Fibroblast of the aortic adventitia (primary cell): ENCODE measurements around the gene FAM24A. TPM values are rescaled to one million over a fixed set of nuclear protein-coding genes. Genes with fewer than 3 reads are reported as not detected.

Experiments
- DNase-seq: peaks from one replicate; pipeline ENCODE4 v3.0.0-alpha.2; 2010; ENCODE audit warnings: low read depth
- H3K4me3 ChIP-seq: 2 replicates; pipeline ENCODE4 v1.5.1; 2011; ENCODE audit warnings: low read depth, mild to moderate bottlenecking, control low read depth, low read length, moderate library complexity
- CTCF ChIP-seq: IDR thresholded peaks from 2 replicates; pipeline ENCODE4 v1.5.1; 2011; ENCODE audit warnings: mild to moderate bottlenecking, low read length, control low read depth, inconsistent platforms; ENCODE audit not compliant: insufficient read depth
- total RNA-seq: library from RNA; depleted of rRNA; stranded (reverse); fragments of >200 nt; gene quantifications from 2 replicates; pipeline ENCODE4 v1.2.3, GENCODE V29; 2012; ENCODE audit warnings: low replicate concordance

The FAM24A gene
- total RNA-seq, 1 donor = not detected

GRCh38 chr10:122957474-122957873 is 47.1 kb downstream of the FAM24A start:
- H3K4me3 ChIP-seq = no peak overlapping the region
- DNase-seq = no peak
- TF ChIP-seq CTCF = no peak

GRCh38 chr10:122962405-122962804 is 52.0 kb downstream of the FAM24A start:
- DNase-seq = no peak

More at GRCh38 chr10:122962405-122962804, 52.0 kb downstream of the FAM24A start:
- no peak for TF ChIP-seq CTCF
- no peak overlapping the region for H3K4me3 ChIP-seq

Other genes with a start within 250 kb of the FAM24A start
- gene C10orf120, start 210.8 kb upstream of the FAM24A start, total RNA-seq = not detected in 2 replicates
- 0.72 and 1.4 TPM in 2 replicates for gene CUZD1, start 64.8 kb upstream of the FAM24A start, total RNA-seq
- gene FAM24B, start 31.0 kb upstream of the FAM24A start, total RNA-seq = 3.1 and 4.3 TPM in 2 replicates
- gene C10orf88, start 43.6 kb downstream of the FAM24A start, total RNA-seq = 5.9 and 7.8 TPM in 2 replicates
- gene PSTK, start 69.8 kb downstream of the FAM24A start, total RNA-seq = 1.4 and 4.7 TPM in 2 replicates
- gene IKZF5, start 98.2 kb downstream of the FAM24A start, total RNA-seq = 3.4 and 8.9 TPM in 2 replicates
- 7.4 and 11.4 TPM in 2 replicates for gene ACADSB, start 98.4 kb downstream of the FAM24A start, total RNA-seq
- gene HMX3, start 225.4 kb downstream of the FAM24A start, total RNA-seq = not detected in 2 replicates
- not detected in 2 replicates for gene HMX2, start 237.5 kb downstream of the FAM24A start, total RNA-seq
- 113 and 182 TPM in 2 replicates for gene BUB3, start 243.8 kb downstream of the FAM24A start, total RNA-seq